ENCODE results near the gene SH2B2. TPM values are rescaled to one million over a fixed set of nuclear protein-coding genes. Genes with fewer than 3 reads are reported as not detected.

The SH2B2 gene
- total RNA-seq, 3 donors from 2014 or later = 1.6 to 6.6 (median 4.0) TPM

- TF ChIP-seq POLR2A (IDR thresholded peaks at IDR 0.05) (no peak), POLR2AphosphoS5 (IDR thresholded peaks at IDR 0.05) (no peak)
- TF ChIP-seq, protein P1, sequence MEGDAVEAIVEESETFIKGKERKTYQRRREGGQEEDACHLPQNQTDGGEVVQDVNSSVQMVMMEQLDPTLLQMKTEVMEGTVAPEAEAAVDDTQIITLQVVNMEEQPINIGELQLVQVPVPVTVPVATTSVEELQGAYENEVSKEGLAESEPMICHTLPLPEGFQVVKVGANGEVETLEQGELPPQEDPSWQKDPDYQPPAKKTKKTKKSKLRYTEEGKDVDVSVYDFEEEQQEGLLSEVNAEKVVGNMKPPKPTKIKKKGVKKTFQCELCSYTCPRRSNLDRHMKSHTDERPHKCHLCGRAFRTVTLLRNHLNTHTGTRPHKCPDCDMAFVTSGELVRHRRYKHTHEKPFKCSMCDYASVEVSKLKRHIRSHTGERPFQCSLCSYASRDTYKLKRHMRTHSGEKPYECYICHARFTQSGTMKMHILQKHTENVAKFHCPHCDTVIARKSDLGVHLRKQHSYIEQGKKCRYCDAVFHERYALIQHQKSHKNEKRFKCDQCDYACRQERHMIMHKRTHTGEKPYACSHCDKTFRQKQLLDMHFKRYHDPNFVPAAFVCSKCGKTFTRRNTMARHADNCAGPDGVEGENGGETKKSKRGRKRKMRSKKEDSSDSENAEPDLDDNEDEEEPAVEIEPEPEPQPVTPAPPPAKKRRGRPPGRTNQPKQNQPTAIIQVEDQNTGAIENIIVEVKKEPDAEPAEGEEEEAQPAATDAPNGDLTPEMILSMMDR (IDR thresholded peaks at IDR 0.05) = no peak
- peaks cover 0 to 4% of the 10 kb centered on the region in 2 donors for H3K4me1 ChIP-seq
- no peaks in the 10 kb centered on the region for H3K36me3 ChIP-seq
- H3K4me3 ChIP-seq = peak overlapping the region; percentile 77 to 91 (median 81)
- H3K27me3 ChIP-seq = no peaks in the 10 kb centered on the region
- intact Hi-C loops (cut with DNase I; ENCODE audit: low total_unique reads) = no loop called here
- no peaks in the 10 kb centered on the region for H3K9me3 ChIP-seq
- DNase-seq (ENCODE audit: low spot score in 2 of 2) = no peak
- no peak overlapping the region for H3K27ac ChIP-seq
These were observed 1.7 kb downstream of the SH2B2 start for GRCh38 chr7:102288285-102288930.

- TF ChIP-seq POLR2A (IDR thresholded peaks at IDR 0.05) = no peak
- TF ChIP-seq, protein P1 (IDR thresholded peaks at IDR 0.05) = no peak
- no peak for TF ChIP-seq POLR2AphosphoS5 (IDR thresholded peaks at IDR 0.05)
- peaks cover 0 to 4% of the 10 kb centered on the region in 2 donors for H3K4me1 ChIP-seq
- no peak for DNase-seq (ENCODE audit: low spot score in 2 of 2)
- H3K9me3 ChIP-seq = no peaks in the 10 kb centered on the region
- H3K36me3 ChIP-seq = no peaks in the 10 kb centered on the region
- no peaks in the 10 kb centered on the region for H3K27me3 ChIP-seq
- H3K4me3 ChIP-seq = no peak overlapping the region
- intact Hi-C loops (cut with DNase I; ENCODE audit: low total_unique reads) = no loop called here
- H3K27ac ChIP-seq = no peak overlapping the region
These were observed 2.4 kb downstream of the SH2B2 start for GRCh38 chr7:102289057-102289456.

- Histone ChIP-seq H3K27me3 (no peaks in the 10 kb centered on the region), H3K36me3 (no peaks in the 10 kb centered on the region), H3K9me3 (no peaks in the 10 kb centered on the region), H3K4me1 (peaks cover 0 to 4% of the 10 kb centered on the region in 2 donors), H3K27ac (no peak overlapping the region), H3K4me3 (no peak overlapping the region)
- no peak for DNase-seq (ENCODE audit: low spot score in 2 of 2)
- intact Hi-C loops (cut with DNase I; ENCODE audit: low total_unique reads) = no loop called here
- TF ChIP-seq, protein P1 (IDR thresholded peaks at IDR 0.05) = no peak
- no peak for TF ChIP-seq POLR2AphosphoS5 (IDR thresholded peaks at IDR 0.05)
- no peak for TF ChIP-seq POLR2A (IDR thresholded peaks at IDR 0.05)
These were observed 4.6 kb downstream of the SH2B2 start for GRCh38 chr7:102291056-102291915.

DNA sequence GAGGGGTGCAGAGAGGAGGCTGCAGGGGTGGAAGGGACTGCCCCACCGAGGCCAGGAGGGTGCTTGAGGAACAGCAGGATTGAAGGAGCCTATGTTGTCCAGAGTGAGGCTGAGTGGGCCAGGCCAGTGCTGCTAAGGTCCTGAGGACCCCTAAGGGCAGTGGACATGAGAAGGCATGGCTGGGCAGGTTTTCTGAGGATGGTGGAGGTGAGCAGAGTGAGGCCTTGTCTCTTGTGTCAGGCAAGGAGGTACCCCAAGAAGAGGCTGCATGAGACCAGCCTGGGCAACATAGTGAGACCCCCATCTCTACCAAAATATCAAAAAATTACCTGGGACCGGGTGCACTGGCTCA is 5.2 kb downstream of the SH2B2 start:
- Histone ChIP-seq H3K36me3 (no peaks in the 10 kb centered on the region), H3K4me1 (peaks cover 0 to 4% of the 10 kb centered on the region in 2 donors), H3K27ac (no peak overlapping the region), H3K9me3 (no peaks in the 10 kb centered on the region), H3K27me3 (no peaks in the 10 kb centered on the region), H3K4me3 (no peak overlapping the region)
- no peak for DNase-seq (ENCODE audit: low spot score in 2 of 2)
- intact Hi-C loops (cut with DNase I; ENCODE audit: low total_unique reads) = no loop called here
- TF ChIP-seq POLR2A (IDR thresholded peaks at IDR 0.05) = no peak
- TF ChIP-seq, protein P1 (IDR thresholded peaks at IDR 0.05) = no peak
- no peak for TF ChIP-seq POLR2AphosphoS5 (IDR thresholded peaks at IDR 0.05)
